Neural cell (in vitro differentiated cells): ENCODE measurements around the gene YDJC.

Experiments
- CTCF ChIP-seq: fragments of 450-650 bp; IDR thresholded peaks from 2 replicates; pipeline ENCODE4 v1.5.1; 2014; ENCODE audit warnings: antibody characterized with exemption, mild to moderate bottlenecking, moderate library complexity; ENCODE audit not compliant: poor library complexity, severe bottlenecking
- MXI1 ChIP-seq: fragments of 450-650 bp; conservative IDR thresholded peaks from 2 replicates; pipeline ENCODE4 v1.6.1; 2014; ENCODE audit warnings: antibody characterized with exemption, mild to moderate bottlenecking; ENCODE audit not compliant: poor library complexity, severe bottlenecking
- TAF1 ChIP-seq: IDR thresholded peaks from 2 replicates; pipeline ENCODE4 v1.6.1; 2012; ENCODE audit warnings: low read depth

- TF ChIP-seq CTCF (no peak), MXI1 (no peak), TAF1 (no peak)
These were observed 36.2 kb downstream of the YDJC start for GRCh38 chr22:21593406-21594232.
